Measurements from ENCODE around the gene SUSD3.

DNA sequence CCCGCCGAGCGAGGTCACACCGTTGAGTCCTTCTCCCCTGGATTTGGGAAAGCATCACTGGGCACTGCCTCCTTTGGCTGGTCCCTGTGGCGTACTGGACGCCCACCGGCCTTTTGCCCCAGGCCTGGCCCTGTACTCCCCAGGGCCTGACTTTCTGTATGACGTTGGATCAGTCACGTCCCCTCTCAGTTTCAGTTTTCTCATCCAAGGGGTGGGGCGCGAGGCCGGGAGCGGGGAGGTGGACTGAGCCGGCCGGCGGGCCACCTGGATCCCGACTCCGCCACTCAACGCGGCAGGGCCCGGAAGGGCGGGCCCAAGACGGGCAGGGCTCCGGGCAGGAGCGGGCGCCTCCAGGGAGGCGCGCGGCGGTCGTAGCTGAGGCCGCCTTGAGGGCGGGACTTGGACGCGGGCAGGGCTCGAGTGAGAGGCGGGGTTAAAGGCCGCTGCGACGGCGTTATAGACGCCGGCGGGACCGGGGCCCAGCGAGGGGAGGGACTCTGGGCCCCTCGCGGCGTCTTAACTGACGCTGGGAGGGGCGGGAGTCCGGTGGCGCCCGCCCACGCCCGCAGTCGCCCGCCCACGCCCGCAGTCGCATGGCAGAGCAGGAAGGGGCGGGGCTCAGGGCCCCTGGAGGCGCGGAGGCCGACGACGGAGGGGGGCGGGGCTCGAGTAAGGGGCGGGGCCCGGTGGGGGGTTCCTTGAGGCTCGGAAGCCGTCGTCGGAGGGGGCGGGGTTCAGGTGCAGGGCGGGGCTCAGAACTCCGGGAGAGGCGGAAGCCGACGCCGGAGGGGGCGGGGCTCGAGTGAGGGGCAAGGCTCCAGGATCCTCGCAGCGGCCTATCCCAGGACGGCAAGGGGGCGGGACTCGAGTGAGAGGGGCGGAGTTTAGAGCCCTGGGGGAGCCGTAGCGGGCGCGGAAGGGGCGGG lies 37.0 kb downstream of the SUSD3 start:
- TF ChIP-seq CTCF (IDR thresholded peaks at IDR 0.05; ENCODE audit: low read depth, low read length) (no peak), EZH2phosphoT487 (IDR thresholded peaks at IDR 0.05; ENCODE audit: low read depth) (no peak)
